Measurements from ENCODE around the gene NGDN. TPM values are rescaled to one million over a fixed set of nuclear protein-coding genes. Genes with fewer than 3 reads are reported as not detected.
A peak's percentile ranks its signal among the peaks of the same experiment; 100 is the strongest.

The NGDN gene
- polyA plus RNA-seq, 6 donors from 2014 or later = 54.2 to 105 (median 76.4) TPM

DNA sequence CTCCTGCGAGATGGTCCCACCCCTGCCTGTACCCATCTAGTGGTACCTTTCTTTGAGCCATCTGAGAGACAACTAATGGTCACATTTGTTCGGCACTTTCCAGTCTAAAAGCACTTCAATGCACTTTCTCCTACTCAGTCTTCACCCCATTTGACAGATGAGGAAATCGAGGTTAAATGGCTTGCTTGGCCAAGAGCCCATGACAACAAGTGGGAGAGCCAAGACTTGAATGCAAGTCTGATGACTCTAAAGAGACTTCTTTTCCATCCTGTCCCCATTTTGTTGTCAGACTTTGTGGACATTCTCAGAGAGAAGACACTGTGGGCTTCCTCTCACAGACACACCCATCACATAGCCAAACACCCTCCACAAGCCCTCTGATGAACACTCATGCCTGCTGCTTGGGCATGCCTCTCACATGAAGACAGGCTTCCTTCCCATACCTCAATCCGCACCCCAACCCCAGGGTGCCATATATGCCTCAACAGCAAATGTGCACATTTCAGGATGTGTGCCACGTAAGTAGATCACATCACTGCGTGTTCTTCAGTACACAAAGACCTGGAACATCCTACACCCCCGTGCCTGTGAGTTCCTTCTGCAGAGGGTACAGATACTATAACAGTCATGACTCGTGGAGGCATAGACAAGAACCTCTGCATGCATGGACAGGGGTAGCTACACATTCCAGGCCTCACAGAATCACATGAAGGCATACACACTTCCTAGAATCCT lies 34.8 kb upstream of the NGDN start:
- Mint-ChIP-seq H3K4me3 (no peak overlapping the region), H3K4me1 (no peaks in the 10 kb centered on the region)

DNA sequence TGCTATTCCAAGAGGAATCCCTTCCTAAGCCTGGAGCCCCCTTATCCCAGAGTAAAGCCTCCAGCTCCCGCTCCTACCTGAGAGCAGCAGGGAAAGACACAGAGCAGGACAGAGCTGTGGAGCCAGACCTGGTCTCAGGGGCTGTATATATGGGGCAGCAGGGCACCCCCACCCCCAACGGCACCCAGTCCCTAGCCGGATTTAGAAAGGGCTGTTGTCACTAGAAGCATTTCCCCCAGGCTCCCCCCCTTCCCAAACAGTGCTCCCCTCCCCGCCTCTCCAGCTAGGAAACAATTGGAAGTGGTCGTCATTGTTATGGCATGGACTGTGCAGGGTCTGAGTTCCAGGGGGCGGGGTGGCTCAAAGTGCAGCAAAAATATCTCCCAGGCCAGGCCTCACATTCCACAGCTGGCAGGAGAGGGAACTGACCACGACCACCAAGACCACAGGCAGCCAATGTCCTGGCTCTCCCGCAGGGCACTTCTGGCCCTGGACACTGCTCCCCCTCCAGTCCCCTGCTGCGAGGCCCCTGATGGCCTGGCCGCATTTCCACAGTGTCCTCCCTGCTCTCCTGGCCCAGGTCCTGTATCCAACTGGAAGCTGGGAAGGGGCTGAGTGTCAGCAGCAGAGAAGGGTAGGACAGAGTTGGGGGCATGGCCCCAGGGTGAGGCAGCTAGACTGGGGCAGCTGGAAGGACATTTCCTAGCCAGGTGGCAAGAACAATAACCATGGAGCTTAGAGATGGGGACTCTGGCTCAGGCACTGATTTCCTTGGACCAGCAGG lies 33.8 kb upstream of the NGDN start, which contains the start of gene MYH7:
TSS of gene MYH7 (minus strand) at position 118 of the 784 bp plus-strand sequence. CDS start 1,928 bp downstream, outside the sequence.
- Mint-ChIP-seq H3K9me3 (peaks cover 0 to 2% (median 0%) of the 10 kb centered on the region in 7 donors), H3K4me1 (no peaks in the 10 kb centered on the region), H3K36me3 (no peaks in the 10 kb centered on the region), H3K27me3 (peaks cover 18 to 57% (median 51%) of the 10 kb centered on the region in 3 donors), H3K4me3 (no peak within 1 kb of the TSS), H3K27ac (no peak within 1 kb of the TSS)
- ATAC-seq (ENCODE audit: low read depth in 2 of 2) (no peak), DNase-seq (no peak)

More for the DNA sequence above, 34.8 kb upstream of the NGDN start:
- peaks cover 16 to 57% (median 48%) of the 10 kb centered on the region in 3 donors for H3K27me3 Mint-ChIP-seq
- ATAC-seq (ENCODE audit: low read depth in 2 of 2) (no peak), DNase-seq (no peak)
- no peak overlapping the region for H3K27ac Mint-ChIP-seq
- H3K9me3 Mint-ChIP-seq = peaks cover 0 to 2% (median 0%) of the 10 kb centered on the region in 7 donors
- no peaks in the 10 kb centered on the region for H3K36me3 Mint-ChIP-seq

GRCh38 chr14:23436327-23437132 lies 33.0 kb upstream of the NGDN start:
- Mint-ChIP-seq H3K36me3 (no peaks in the 10 kb centered on the region), H3K4me3 (no peak overlapping the region), H3K4me1 (no peaks in the 10 kb centered on the region), H3K27me3 (peaks cover 17 to 57% (median 53%) of the 10 kb centered on the region in 3 donors), H3K27ac (no peak overlapping the region), H3K9me3 (peaks cover 0 to 2% (median 0%) of the 10 kb centered on the region in 7 donors)
- ATAC-seq (ENCODE audit: low read depth in 2 of 2) = no peak
- no peak for DNase-seq

DNA sequence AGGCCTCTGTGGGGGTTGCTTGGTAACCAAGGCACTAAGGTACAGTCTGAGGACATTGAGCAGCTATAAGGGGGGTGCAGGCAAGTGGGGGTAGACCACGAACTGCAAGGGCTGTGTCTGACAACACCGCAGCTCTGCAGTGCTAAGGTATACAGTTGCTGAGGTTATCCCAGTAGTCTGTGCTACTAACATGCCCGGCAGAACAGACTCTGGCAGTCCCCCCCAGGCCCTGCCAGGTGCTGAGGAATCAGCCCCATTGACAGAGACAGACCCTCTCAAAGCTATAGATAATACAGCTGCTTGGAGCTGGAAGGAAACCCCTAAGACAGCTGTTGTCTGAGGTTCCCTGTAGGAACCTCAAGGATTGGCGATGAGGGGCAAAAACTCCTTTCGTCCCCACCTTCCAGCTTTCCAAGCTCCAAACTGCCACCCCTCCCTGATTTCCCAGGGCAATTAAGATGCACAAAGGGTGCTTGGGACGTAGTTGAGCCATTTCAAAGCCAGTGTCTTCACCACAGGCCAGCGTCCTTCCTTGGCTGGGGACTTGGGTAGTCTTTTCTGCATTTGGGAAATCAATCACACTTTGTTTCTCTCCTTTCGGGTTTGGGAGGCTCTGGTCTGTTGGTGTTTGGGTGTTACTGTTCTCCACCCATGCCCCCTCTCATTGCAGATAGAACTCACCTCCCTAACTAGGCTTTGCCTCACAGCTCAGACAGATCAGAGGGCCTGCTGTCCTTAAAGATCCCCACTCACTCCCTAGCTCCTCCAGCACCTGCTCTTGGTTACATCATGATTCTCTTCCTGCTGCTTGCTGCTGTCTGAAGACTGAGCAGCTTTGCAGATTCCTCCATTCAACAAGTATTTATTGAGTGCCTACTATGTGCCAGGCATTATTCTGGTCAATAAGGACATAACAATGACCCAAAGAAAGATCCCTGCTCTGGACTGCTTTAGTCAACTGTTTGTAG lies 32.1 kb upstream of the NGDN start:
- Mint-ChIP-seq H3K27ac (peak overlapping the region in 1 of 6 donors; percentile 32), H3K9me3 (peaks cover 0 to 2% (median 0%) of the 10 kb centered on the region in 7 donors), H3K27me3 (peaks cover 20 to 54% (median 52%) of the 10 kb centered on the region in 3 donors), H3K36me3 (no peaks in the 10 kb centered on the region), H3K4me1 (no peaks in the 10 kb centered on the region), H3K4me3 (no peak overlapping the region)
- ATAC-seq (ENCODE audit: low read depth in 2 of 2) = no peak
- DNase-seq = no peak

DNA sequence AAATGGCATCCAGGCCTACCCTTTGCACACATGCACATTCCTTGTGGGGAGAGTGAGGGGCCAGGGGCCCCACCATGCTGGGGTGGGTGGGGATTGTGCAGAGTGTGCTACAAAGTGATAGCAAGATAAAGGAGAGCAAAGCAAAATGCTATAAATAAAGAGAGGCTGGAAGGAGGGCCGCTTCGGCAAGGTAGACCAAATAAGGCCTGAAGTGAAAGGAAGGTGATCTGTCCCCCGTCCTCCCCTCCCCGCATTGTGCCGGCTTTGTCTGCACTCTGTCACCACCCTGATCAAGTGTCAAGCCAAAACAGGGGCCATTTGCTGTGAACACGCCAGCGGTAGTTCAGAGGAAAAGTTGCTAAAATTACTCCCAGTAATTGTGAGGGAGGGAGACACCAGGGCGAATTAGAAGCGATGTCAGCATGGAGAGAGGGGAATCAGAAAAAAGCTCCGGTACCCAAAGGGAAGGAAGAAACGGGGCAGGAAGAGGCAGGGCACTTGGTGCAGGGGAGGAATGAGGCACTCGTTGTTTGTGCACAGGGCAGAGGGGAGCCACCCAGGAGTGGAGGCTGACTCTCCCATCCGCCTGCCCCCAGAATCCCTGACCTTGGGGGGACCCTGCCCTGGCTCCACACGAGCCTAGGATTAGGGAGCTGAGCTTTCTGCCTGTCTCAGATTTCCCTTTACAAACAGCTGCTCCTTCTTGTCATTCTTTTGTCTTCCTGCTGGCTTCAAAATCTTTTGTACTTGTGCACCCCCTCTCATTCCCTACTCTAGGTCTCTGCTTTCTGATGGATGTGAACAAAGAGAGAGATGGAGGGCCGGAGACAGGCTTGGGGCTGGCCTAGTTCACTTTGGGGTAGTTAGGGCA lies 31.2 kb upstream of the NGDN start:
- DNase-seq (no peak), ATAC-seq (ENCODE audit: low read depth in 2 of 2) (no peak)
- no peak overlapping the region for H3K4me3 Mint-ChIP-seq
- H3K4me1 Mint-ChIP-seq = no peaks in the 10 kb centered on the region
- H3K9me3 Mint-ChIP-seq = peaks cover 0 to 2% (median 0%) of the 10 kb centered on the region in 7 donors
- H3K27me3 Mint-ChIP-seq = peaks cover 26 to 56% (median 55%) of the 10 kb centered on the region in 3 donors
- H3K27ac Mint-ChIP-seq = no peak overlapping the region
- H3K36me3 Mint-ChIP-seq = no peaks in the 10 kb centered on the region

DNA sequence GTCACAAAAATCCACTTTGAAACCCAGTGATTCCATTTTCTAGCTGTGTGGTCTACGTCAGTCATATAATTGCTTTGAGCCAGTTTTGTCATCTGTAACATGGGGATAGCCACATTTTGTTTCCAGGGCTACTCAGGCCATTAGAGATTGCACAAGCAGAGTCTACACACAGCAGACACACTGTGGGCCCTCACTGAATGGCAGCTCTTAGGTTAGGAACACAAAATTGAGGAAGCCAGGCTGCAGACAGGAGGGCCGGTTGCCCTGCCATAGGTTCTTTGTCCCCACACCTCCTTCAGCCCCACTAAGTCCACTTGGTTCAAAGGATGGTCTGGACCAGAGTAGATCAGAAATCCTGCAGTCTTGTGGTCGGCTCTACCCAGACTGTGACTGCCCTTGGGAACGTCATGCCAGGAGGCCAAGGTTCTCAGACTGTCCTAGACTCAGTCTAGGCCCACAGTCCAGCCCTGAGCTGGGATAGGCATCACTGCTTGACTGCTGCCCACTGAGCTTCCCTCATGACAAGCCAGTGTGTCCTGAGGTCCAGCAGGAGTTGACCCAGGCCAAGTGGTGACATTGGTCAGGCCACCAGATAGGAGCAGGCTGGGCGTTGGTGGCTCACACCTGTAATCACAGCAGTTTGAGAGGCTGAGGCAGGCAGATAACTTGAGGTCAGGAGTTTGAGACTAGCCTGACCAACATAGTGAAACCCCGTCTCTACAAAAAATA lies 30.2 kb upstream of the NGDN start:
- H3K27me3 Mint-ChIP-seq = peaks cover 22 to 56% (median 53%) of the 10 kb centered on the region in 3 donors
- peaks cover 0 to 2% (median 0%) of the 10 kb centered on the region in 7 donors for H3K9me3 Mint-ChIP-seq
- DNase-seq = no peak
- no peak overlapping the region for H3K27ac Mint-ChIP-seq
- no peak overlapping the region for H3K4me3 Mint-ChIP-seq
- no peaks in the 10 kb centered on the region for H3K4me1 Mint-ChIP-seq
- no peak for ATAC-seq (ENCODE audit: low read depth in 2 of 2)
- no peaks in the 10 kb centered on the region for H3K36me3 Mint-ChIP-seq

GRCh38 chr14:23441076-23441475 lies 28.4 kb upstream of the NGDN start:
- Mint-ChIP-seq H3K27me3 (peaks cover 23 to 54% (median 39%) of the 10 kb centered on the region in 3 donors), H3K27ac (no peak overlapping the region), H3K36me3 (no peaks in the 10 kb centered on the region), H3K4me1 (no peaks in the 10 kb centered on the region), H3K4me3 (no peak overlapping the region), H3K9me3 (no peaks in the 10 kb centered on the region)
- DNase-seq (no peak), ATAC-seq (ENCODE audit: low read depth in 2 of 2) (no peak)

DNA sequence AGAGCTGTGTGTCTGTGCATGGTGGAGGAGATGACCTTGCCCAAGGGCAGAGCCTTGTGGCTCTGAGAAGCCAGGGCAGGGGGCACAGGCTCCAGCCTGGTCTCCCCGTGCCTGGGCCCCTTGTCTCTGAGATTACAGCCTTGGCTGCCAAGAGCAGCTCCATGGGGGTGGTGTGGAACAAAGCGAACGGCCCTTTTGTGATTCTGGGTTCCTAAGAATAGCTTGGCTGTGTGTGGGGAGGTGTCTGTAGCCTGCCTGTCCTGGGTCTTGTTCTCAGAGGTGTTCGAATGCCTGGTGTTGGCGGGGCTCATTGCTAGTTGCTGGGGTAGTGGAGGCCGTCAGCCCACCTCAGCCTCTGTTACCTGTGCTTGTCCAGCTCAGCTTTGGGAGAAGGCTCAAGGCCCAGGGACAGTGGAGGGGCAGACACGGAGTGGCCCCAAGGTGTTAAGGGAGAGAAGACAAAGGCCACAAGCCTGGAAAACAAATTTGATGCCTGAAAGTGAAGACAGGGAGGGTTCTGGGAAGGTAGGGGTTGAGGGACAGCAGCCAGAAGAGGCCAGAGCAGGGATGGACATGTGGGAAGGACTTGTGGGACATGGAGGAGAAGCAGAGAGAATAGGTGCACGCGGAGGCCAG lies 26.7 kb upstream of the NGDN start:
- no peak overlapping the region for H3K4me3 Mint-ChIP-seq
- H3K36me3 Mint-ChIP-seq = no peaks in the 10 kb centered on the region

DNA sequence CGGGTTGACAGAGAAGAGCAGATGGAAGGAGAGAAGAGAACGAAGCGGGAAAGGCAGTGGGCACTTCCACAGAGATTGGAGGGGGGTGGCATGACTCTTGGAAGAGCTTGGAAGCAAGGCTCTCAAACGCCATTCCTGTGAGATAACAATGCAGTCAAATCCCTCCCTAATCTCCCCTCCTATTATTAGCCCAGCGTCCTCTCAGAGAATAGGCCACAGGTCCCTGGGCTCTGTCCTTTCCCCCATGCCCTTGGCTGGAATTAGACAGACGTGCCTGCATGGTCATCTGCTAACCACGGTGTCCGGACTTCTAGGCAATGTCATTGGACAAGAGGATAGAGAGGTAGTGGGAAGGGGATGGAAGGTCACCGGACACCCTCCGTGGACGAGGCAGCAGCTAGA lies 26.1 kb upstream of the NGDN start:
- no peak for DNase-seq
- Mint-ChIP-seq H3K27ac (no peak overlapping the region), H3K36me3 (no peaks in the 10 kb centered on the region), H3K9me3 (no peaks in the 10 kb centered on the region), H3K4me3 (no peak overlapping the region), H3K27me3 (peaks cover 30 to 62% (median 39%) of the 10 kb centered on the region in 3 donors), H3K4me1 (peaks cover 0 to 3% (median 0%) of the 10 kb centered on the region in 3 donors)
- no peak for ATAC-seq (ENCODE audit: low read depth in 2 of 2)

More for the DNA sequence above, 26.7 kb upstream of the NGDN start:
- Mint-ChIP-seq H3K9me3 (no peaks in the 10 kb centered on the region), H3K27me3 (peaks cover 27 to 56% (median 39%) of the 10 kb centered on the region in 3 donors), H3K27ac (no peak overlapping the region), H3K4me1 (peaks cover 0 to 3% (median 0%) of the 10 kb centered on the region in 3 donors)
- ATAC-seq (ENCODE audit: low read depth in 2 of 2) (no peak), DNase-seq (no peak)

DNA sequence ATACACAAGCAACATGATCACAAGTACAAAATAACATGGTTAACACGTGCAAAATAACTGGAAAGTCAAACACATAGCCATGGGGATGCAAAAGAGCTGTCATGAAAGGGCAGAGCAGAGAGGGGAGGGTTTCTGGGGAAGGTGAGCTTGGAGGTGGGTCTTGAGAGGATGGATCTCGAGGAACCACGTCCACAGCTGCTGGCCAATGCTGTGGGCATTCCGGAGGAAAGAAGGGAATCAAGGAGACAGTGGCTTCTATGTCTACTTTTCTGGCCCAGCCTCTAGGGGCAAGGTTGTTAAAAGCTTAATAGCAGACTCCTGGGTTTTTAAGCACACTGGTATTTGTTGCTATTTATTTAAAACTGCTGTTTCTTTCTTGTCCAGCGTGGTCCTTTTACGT lies 25.6 kb upstream of the NGDN start:
- Mint-ChIP-seq H3K27ac (no peak overlapping the region), H3K4me3 (no peak overlapping the region), H3K27me3 (peaks cover 35 to 67% (median 39%) of the 10 kb centered on the region in 3 donors), H3K9me3 (no peaks in the 10 kb centered on the region), H3K4me1 (peaks cover 0 to 3% (median 0%) of the 10 kb centered on the region in 3 donors), H3K36me3 (no peaks in the 10 kb centered on the region)
- ATAC-seq (ENCODE audit: low read depth in 2 of 2) (no peak), DNase-seq (no peak)

DNA sequence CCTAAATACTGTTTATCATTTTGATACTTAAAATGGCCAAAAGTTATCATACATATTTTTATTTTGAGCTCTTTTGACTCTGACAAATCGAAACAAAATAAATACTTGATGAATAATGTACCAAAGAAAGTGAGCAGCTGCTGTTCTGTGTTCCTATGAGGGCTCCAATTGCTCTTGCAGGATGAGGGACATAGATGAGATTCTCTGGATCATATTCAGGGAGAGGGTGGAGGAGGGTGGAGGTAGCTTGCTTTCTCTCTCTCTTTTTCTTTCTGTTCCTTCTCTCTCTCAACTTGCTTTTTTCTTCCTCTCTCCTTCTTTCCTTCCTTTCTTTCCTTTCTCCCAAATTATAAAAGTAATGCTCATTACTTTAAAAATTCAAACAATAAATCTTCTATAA lies 25.2 kb upstream of the NGDN start:
- ATAC-seq (ENCODE audit: low read depth in 2 of 2) (no peak), DNase-seq (no peak)
- Mint-ChIP-seq H3K4me3 (no peak overlapping the region), H3K27me3 (peaks cover 39 to 71% (median 42%) of the 10 kb centered on the region in 3 donors), H3K9me3 (no peaks in the 10 kb centered on the region), H3K36me3 (no peaks in the 10 kb centered on the region), H3K27ac (peak overlapping the region in 1 of 6 donors; percentile 51), H3K4me1 (peaks cover 0 to 3% (median 0%) of the 10 kb centered on the region in 3 donors)
